AG04449 (cell line): ENCODE results near the gene TOM1L2.

Source experiments
- CTCF ChIA-PET: fragments of 350-600 bp; formaldehyde crosslinking; extraction: SDS; loops from one replicate; lab custom pipeline; 2021; ENCODE audit warnings: antibody characterized with exemption; lab: Yijun Ruan, JAX
- POLR2A ChIA-PET: fragments of 400-600, 350-600 bp; formaldehyde crosslinking; extraction: SDS; loops from one replicate; lab custom pipeline; 2020; ENCODE audit warnings: antibody characterized with exemption, inconsistent platforms; lab: Yijun Ruan, JAX
- DNase-seq: peaks from one replicate; pipeline ENCODE4 v3.0.0-alpha.2; 2010; ENCODE audit warnings: low read depth, low spot score
- H3K4me3 ChIP-seq: 2 replicates; pipeline ENCODE4 v1.5.1; 2011; ENCODE audit warnings: low read depth, mild to moderate bottlenecking, control low read depth, low read length
- TF ChIP-seq, protein P1 (sequence below): IDR thresholded peaks from one replicate; pipeline ENCODE4 v1.5.1; 2011; ENCODE audit warnings: mild to moderate bottlenecking, moderate library complexity, low read length, control low read depth, inconsistent platforms; ENCODE audit not compliant: insufficient read depth; ENCODE audit errors: missing control alignments

Gene TOM1L2

DNA sequence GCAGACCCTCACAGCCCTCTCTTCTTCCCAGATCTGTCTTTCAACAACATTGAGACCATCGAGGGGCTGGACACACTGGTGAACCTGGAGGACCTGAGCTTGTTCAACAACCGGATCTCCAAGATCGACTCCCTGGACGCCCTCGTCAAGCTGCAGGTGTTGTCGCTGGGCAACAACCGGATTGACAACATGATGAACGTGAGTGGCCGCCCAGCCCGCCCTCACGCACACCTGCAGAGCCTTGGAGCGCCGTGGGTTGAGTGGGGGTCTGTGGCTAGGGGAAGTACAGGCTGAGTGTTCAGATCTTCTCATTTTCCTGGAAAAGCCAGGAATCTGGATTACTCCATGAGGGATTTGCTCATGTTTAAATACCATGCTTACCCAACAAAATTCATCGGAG is 15.7 kb upstream of the TOM1L2 start:
- H3K4me3 ChIP-seq: no peak overlapping the region
- no peak for DNase-seq
- ChIA-PET CTCF (interaction anchor here (0.9 to 1.2 kb wide), 3 partner anchors 9 to 69 kb away, joined by 3 to 5 read pairs (median 4); partner anchors contain the start of genes DRC3 and TOM1L2), POLR2A (no interaction called here)
- TF ChIP-seq, protein P1, sequence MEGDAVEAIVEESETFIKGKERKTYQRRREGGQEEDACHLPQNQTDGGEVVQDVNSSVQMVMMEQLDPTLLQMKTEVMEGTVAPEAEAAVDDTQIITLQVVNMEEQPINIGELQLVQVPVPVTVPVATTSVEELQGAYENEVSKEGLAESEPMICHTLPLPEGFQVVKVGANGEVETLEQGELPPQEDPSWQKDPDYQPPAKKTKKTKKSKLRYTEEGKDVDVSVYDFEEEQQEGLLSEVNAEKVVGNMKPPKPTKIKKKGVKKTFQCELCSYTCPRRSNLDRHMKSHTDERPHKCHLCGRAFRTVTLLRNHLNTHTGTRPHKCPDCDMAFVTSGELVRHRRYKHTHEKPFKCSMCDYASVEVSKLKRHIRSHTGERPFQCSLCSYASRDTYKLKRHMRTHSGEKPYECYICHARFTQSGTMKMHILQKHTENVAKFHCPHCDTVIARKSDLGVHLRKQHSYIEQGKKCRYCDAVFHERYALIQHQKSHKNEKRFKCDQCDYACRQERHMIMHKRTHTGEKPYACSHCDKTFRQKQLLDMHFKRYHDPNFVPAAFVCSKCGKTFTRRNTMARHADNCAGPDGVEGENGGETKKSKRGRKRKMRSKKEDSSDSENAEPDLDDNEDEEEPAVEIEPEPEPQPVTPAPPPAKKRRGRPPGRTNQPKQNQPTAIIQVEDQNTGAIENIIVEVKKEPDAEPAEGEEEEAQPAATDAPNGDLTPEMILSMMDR: no peak

DNA sequence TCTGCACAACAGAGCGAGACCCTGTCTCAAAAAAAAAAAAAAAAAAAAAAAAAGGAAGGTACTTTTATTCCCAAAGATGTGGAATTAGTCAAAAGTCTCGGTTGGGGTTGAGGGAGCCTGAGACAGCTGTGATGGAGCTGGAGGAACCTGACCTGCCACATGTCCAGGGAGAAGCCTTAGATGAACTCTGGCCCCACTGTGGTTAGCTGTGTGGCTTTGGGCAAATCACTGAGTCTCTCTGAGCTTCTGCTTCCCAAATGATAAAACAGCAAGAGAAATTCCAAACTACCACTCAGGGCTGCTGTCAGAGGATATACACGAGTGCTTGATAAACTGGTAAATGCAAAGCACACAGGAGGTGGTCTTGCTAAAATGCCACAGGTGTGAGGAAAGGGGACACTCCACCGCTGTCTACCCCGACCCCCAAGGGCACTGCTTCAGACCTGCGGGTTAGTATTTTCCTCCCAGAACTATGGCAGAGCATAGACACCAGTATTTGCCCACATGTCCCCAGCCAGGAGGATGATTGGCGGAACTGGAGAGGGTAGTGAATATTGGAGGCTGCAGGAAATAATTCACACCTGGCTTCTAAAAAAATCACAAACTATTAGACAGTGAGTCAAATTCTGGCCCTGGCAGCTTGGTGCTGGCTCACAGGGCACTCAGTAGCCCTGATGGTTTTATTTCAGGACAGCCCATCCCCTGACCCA is 15.1 kb upstream of the TOM1L2 start:
- POLR2A ChIA-PET: no interaction called here
- CTCF ChIA-PET: interaction anchor here (0.7 to 3.1 kb wide), 6 partner anchors 8 to 97 kb away, joined by 3 to 23 read pairs (median 4); partner anchors contain the start of genes DRC3 and TOM1L2
- DNase-seq: no peak
- no peak overlapping the region for H3K4me3 ChIP-seq
- TF ChIP-seq, protein P1: no peak

DNA sequence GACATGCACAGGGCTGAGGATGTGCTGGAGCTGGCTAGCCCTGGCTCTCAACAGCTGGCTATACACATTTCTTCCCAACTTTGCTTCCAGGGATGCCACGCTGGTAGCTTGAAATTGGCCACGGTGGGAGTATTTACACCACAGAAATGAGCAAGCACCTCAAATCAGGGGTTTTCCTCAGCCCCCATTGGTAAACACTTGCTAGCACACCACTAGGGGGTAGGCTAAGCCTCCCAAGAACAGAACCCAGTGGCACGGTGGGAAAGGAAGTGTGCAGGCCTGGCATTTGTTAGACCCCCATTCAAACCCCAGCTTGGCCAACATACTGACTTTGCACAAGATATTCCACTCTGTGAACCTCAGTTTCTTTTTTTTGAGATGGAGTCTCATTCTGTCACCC is 13.4 kb upstream of the TOM1L2 start:
- H3K4me3 ChIP-seq: no peak overlapping the region
- ChIA-PET CTCF (interaction anchor here (0.8 to 3.1 kb wide), 14 partner anchors 9 to 95 kb away, joined by 3 to 23 read pairs (median 3); partner anchors contain the start of genes DRC3 and TOM1L2), POLR2A (no interaction called here)
- TF ChIP-seq, protein P1: peak; percentile 15
- DNase-seq: no peak

DNA sequence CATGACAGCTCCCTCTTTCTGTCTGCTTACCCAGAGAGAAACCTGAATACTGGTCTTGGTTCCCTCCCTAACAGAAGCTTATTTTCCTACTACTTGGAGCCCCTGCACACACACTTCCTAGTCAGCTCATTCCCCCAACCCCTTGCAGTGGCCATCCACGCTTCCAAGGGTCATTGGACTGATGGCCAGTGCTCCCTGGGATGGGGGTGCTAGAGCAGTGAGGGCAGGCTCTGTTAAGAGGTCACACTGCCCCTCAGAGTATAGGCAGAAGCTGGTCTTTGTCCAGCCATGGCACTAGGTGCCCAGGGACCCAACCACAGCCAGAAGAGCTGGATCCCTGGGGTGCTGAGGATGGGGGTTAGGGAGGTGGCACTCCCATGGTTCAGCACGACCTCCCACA is 13.0 kb upstream of the TOM1L2 start:
- CTCF ChIA-PET: interaction anchor here (0.6 to 3.1 kb wide), 15 partner anchors 10 to 94 kb away, joined by 3 to 23 read pairs (median 3); partner anchors contain the start of genes DRC3 and TOM1L2
- TF ChIP-seq, protein P1: no peak
- DNase-seq: no peak
- POLR2A ChIA-PET: no interaction called here
- H3K4me3 ChIP-seq: no peak overlapping the region

DNA sequence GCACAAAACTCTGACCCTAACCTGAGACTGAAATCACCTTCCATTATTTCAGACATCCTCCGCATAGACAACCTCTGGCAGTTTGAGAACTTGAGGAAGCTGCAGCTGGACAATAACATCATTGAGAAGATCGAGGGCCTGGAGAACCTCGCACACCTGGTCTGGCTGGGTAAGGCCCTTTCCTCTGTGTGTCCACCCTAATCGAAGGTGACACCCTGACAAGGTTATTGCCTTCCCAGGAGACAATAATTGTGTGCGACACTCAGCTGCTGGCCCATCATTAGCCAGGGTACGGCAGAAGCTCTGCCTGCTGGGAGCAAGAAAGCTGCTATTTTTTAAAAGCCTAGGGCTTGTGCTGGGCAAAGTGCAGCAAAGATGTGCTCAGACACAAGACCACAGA is 11.6 kb upstream of the TOM1L2 start:
- ChIA-PET CTCF (interaction anchor here (1.6 to 1.8 kb wide), 3 partner anchors 9 to 50 kb away, joined by 5 read pairs; no protein-coding TSS in a partner anchor), POLR2A (no interaction called here)
- TF ChIP-seq, protein P1: no peak
- H3K4me3 ChIP-seq: no peak overlapping the region
- no peak for DNase-seq

DNA sequence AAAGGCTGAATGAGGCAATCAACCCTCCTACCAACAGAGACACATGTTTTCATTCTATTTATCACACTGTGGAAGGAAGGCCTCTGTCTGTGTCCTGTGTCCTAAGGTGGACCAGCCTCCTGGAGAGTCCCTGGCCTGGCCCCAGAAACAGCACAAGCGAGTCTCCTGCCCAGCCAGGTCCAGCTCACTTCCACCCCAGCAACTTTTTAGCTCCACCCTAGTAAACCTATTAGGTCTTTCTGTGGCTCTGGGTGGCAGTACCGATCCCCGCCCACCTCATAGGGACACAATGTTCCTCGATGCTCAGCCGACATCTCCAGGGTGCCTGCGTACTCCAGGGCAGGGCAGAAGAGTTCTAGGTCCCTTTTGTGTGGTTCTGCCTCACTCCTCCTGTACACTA is 11.2 kb upstream of the TOM1L2 start:
- TF ChIP-seq, protein P1: no peak
- ChIA-PET CTCF (interaction anchor here (0.9 to 1.8 kb wide), 4 partner anchors 9 to 52 kb away, joined by 3 to 5 read pairs (median 4); no protein-coding TSS in a partner anchor), POLR2A (no interaction called here)
- DNase-seq: no peak
- H3K4me3 ChIP-seq: no peak overlapping the region
